Calu3 (cell line): Measurements from ENCODE around the gene NKX6-2. TPM values are rescaled to one million over a fixed set of nuclear protein-coding genes. Genes with fewer than 3 reads are reported as not detected.

ENCODE experiments used
- BruUV-seq: library from RNA; stranded (reverse); fragments of 400-500 nt; replicated peaks from 2 replicates; lab custom pipeline; 2021; lab: Mats Ljungman, UMichigan
- CTCF ChIA-PET: fragments of 300-600 bp; sonication (Branson Sonifier 250); formaldehyde crosslinking; loops from one replicate; lab custom pipeline; 2022; ENCODE audit warnings: antibody characterized with exemption; lab: Charles Lee
- DNase-seq: peaks from one replicate; pipeline ENCODE4 v3.0.0; 2022
- H3K27ac Mint-ChIP-seq: one replicate; pipeline ENCODE4 v1.8.0; 2022; ENCODE audit warnings: mixed read lengths; ENCODE audit not compliant: unreplicated experiment
- H3K27me3 Mint-ChIP-seq: one replicate; pipeline ENCODE4 v1.8.0; 2022; ENCODE audit warnings: mixed read lengths; ENCODE audit not compliant: unreplicated experiment
- H3K36me3 Mint-ChIP-seq: one replicate; pipeline ENCODE4 v1.8.0; 2022; ENCODE audit warnings: mild to moderate bottlenecking, moderate library complexity, mixed read lengths; ENCODE audit not compliant: insufficient read depth, unreplicated experiment
- H3K4me1 Mint-ChIP-seq: one replicate; pipeline ENCODE4 v1.8.0; 2022; ENCODE audit warnings: mild to moderate bottlenecking, low read depth, mixed read lengths; ENCODE audit not compliant: unreplicated experiment
- H3K4me3 Mint-ChIP-seq: one replicate; pipeline ENCODE4 v1.8.0; 2022; ENCODE audit warnings: mild to moderate bottlenecking, low read depth, moderate library complexity, mixed read lengths; ENCODE audit not compliant: unreplicated experiment
- H3K9me3 Mint-ChIP-seq: one replicate; pipeline ENCODE4 v1.8.0; 2022; ENCODE audit warnings: low read depth, mixed read lengths; ENCODE audit not compliant: unreplicated experiment
- CTCF ChIP-seq: fragments of 200-600 bp; IDR thresholded peaks from one replicate; pipeline ENCODE4 v1.8.0; 2022; ENCODE audit warnings: antibody characterized with exemption; ENCODE audit not compliant: unreplicated experiment
- intact Hi-C: fragments of 100-400 bp; cut with micrococcal nuclease; formaldehyde crosslinking; loops from one replicate; pipeline ENCODE4 v1.10.0; 2022; ENCODE audit not compliant: unreplicated experiment
- total RNA-seq: library from RNA; stranded (reverse); gene quantifications from 2 replicates; pipeline ENCODE4 v1.2.3, GENCODE V29; 2022

The NKX6-2 gene
- total RNA-seq, 1 experiment from 2014 or later: not detected

GRCh38 chr10:132802694-132803320, 16.9 kb upstream of the NKX6-2 start:
- H3K27ac Mint-ChIP-seq: no peak overlapping the region
- no peaks in the 10 kb centered on the region for H3K9me3 Mint-ChIP-seq
- H3K4me3 Mint-ChIP-seq: no peak overlapping the region
- no peak for TF ChIP-seq CTCF
- intact Hi-C loops: no loop called here
- no TSS peak for BruUV-seq
- no peaks in the 10 kb centered on the region for H3K36me3 Mint-ChIP-seq
- no peak for DNase-seq
- CTCF ChIA-PET: no interaction called here
- no peaks in the 10 kb centered on the region for H3K4me1 Mint-ChIP-seq
- H3K27me3 Mint-ChIP-seq: no peaks in the 10 kb centered on the region

- DNase-seq: no peak
- intact Hi-C loops: no loop called here
- Mint-ChIP-seq H3K4me1 (no peaks in the 10 kb centered on the region), H3K27ac (no peak overlapping the region), H3K4me3 (no peak overlapping the region), H3K9me3 (no peaks in the 10 kb centered on the region), H3K36me3 (no peaks in the 10 kb centered on the region), H3K27me3 (no peaks in the 10 kb centered on the region)
- CTCF ChIA-PET: interaction anchor here (0.7 kb wide), 1 partner anchor 251 kb away, joined by 3 read pairs; no protein-coding TSS in a partner anchor
- no peak for TF ChIP-seq CTCF
- BruUV-seq: no TSS peak
Observed at GRCh38 chr10:132802048-132802447, 16.1 kb upstream of the NKX6-2 start.

- Mint-ChIP-seq H3K36me3 (no peaks in the 10 kb centered on the region), H3K9me3 (no peaks in the 10 kb centered on the region), H3K27me3 (no peaks in the 10 kb centered on the region), H3K27ac (no peak overlapping the region), H3K4me1 (no peaks in the 10 kb centered on the region), H3K4me3 (no peak overlapping the region)
- CTCF ChIA-PET: no interaction called here
- no peak for TF ChIP-seq CTCF
- no peak for DNase-seq
- intact Hi-C loops: no loop called here
- no TSS peak for BruUV-seq
Observed at GRCh38 chr10:132799865-132800264, 13.9 kb upstream of the NKX6-2 start.

- H3K27me3 Mint-ChIP-seq: no peaks in the 10 kb centered on the region
- CTCF ChIA-PET: no interaction called here
- DNase-seq: no peak
- no peak for TF ChIP-seq CTCF
- H3K4me3 Mint-ChIP-seq: no peak overlapping the region
- no TSS peak for BruUV-seq
- H3K36me3 Mint-ChIP-seq: no peaks in the 10 kb centered on the region
- intact Hi-C loops: no loop called here
- H3K4me1 Mint-ChIP-seq: no peaks in the 10 kb centered on the region
- no peak overlapping the region for H3K27ac Mint-ChIP-seq
- H3K9me3 Mint-ChIP-seq: no peaks in the 10 kb centered on the region
Observed at GRCh38 chr10:132798876-132799275, 12.9 kb upstream of the NKX6-2 start.
